GM12891 (cell line): ENCODE measurements around the gene PGK1.

ENCODE experiments used
- POLR2A ChIP-seq: IDR thresholded peaks from 2 replicates; pipeline ENCODE4 v1.6.1; 2011; ENCODE audit warnings: low read depth, low read length, control low read depth
- POLR2AphosphoS5 ChIP-seq: IDR thresholded peaks from 2 replicates; pipeline ENCODE4 v1.6.1; 2011; ENCODE audit warnings: low read depth, low read length, control low read depth

GRCh38 chrX:78111140-78111931, 7.3 kb downstream of the PGK1 start:
- TF ChIP-seq POLR2AphosphoS5 (no peak), POLR2A (no peak)
